ENCODE measurements around the gene NXNL1.

DNA sequence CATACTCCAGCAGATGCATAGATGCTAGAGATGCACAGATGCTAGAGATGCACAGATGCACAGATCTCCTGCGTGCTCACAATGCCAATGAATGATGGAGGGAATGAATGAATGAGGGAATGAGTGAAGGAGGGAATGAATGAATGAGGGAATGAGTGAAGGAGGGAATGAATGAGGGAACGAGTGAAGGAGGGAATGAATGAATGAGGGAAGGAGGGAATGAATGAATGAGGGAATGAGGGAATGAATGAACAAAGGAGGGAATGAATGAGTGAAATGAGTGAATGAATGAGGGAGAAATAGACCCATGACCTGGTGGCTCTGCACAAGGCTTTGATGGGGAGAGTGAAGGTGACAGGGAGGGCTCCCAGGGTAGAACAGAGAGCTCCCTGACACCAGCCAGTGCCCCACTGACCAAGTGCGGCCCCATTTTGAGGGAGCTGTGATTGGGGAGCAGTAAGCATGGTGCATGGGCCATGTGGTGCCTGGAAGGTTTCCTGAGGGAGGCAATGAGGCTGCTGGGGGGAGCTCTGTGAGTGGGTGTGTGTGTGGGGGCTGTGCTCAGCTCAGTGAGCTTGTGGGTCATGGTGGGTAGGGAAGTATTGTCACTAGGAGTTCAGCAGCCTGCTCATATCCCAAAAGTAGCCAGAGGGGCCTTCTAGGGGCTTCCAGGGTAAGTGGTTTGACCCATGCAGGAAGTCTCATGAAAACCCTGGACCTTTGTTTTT, 22.3 kb upstream of the NXNL1 start:
- TF ChIP-seq CTCF (IDR thresholded peaks at IDR 0.05) (no peak), POLR2A (IDR thresholded peaks at IDR 0.05) (no peak)

All from transverse colon (tissue), 3 donors.